Stimulated activated CD4-positive, alpha-beta T cell treated with anti-CD3 and anti-CD28 coated beads, Interleukin-1b, Interleukin-23, amount 100 ng/mL, for 24 hours (primary cell): ENCODE results near the gene MFAP1.
"Not testable (repeated sequence)": the region's sequence is repeated elsewhere in the genome, so short reads cannot be mapped to it uniquely, and the experiment has no call there.

Experiments
- DNase-seq, 4 experiments: peaks; one replicate each; pipeline ENCODE4 v3.0.0-alpha.2; 2020; ENCODE audit warnings: low read depth in 4 of 4, low spot score in 1 of 4

The MFAP1 gene

DNA sequence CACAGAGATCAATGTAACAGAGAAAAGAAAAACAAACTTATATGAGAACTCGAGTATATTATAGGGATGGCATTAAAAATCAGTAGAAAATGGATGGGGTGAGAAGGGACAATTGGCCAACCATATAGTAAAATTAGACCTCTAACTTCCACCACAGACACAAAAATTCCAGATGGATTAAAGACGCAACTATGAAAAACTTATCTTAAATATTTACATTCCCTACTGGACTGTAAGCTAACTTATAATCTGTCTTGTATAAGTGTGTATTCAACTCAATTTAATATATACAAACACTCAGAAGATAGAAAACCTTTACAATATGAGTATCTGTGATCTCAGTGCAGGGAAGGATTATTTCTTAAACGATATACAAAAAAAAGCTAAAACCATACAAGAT, 3.0 kb downstream of the MFAP1 start:
- DNase-seq, result no peak

DNA sequence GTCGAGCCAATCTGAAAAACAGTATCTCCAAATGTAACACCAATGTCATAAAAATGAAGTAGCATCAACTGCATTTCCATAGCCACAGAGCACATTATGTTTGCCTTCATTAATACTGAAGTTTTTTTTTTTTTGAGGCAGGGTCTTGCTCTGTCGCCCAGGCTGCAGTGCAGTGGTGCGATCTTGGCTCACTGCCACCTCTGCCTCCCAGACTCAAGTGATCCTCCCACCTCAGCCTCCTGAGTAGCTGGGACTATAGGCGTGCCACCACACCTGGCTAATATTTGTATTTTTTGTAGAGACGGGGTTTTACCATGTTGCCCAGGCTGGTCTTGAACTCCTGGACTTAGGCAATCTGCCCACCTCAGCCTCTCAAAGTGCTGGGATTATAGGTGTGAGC, 9.4 kb downstream of the MFAP1 start:
- DNase-seq, result not testable (repeated sequence)

DNA sequence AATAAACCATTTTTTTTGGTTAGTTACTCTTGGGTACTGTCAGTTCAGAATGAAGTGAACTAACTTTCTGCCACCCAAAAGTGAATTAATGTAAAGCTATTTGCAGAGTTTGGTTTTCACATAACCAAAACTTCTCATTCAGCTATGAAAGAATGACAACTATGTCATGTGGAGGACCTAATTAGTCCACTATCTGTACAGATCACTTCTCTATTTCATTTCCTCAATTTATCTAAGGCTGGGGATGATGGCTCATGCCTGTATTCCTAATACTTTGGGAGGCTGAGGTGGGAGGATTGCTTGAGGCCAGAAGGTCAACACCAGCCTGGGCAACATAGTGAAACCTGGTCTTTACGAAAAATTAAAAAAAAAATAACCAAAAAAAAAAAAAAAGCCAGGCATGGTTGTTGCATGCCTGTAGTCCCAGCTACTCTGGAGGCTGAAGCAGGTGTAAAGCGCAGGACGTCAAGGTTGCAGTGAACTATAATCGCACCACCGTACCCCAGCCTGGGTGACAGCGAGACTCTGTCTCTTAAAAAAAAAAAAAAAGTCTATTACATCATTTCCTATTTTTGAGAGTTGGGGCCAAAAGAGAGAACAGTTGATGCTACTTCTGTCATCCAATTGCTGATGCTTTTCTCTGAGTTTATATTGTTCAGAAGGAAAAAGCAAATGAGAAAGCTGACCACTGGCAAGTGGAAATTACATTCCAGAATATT, 15.4 kb downstream of the MFAP1 start:
- no peak for DNase-seq

DNA sequence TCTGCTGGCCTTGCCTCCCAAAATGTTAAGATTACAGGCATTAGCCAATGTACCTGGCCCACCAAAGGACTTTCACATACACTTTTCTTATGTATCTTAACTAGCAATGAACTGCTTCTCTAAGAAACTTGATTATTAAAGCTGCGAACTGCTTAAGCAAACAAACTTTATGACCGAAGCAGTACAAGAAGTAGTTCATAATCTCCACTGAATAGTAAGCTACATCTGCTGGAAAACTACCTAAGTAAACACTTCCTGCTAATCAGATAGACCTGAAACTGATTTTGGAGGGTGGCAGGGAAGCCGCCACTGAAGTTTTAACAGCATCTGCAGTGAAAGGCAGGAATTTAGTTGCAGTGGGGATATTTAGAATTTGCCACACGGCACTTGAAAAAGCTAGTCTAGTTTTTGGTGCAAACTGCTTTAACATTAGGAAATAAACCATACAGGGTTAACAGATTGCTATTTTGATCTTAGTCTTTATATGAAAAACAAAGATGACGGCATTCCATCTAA, 16.0 kb downstream of the MFAP1 start:
- no peak for DNase-seq

DNA sequence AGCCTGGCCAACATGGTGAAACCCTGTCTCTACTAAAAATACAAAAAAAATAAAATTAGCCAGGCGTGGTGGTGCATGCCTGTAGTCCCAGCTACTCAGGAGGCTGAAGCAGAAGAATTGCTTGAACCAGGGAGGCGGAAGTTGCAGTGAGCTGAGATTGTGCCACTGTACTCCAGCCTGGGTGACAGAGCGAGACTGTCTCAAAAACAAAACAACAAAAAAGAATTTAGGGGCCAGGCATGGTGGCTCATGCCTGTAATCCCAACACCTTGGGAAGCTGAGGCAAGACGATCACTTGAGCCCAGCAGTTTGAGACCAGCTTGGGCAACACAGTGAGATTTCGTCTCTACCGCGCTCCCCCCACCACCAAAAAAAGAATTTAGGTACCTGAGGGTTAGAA, 21.8 kb downstream of the MFAP1 start:
- not testable (repeated sequence) for DNase-seq

DNA sequence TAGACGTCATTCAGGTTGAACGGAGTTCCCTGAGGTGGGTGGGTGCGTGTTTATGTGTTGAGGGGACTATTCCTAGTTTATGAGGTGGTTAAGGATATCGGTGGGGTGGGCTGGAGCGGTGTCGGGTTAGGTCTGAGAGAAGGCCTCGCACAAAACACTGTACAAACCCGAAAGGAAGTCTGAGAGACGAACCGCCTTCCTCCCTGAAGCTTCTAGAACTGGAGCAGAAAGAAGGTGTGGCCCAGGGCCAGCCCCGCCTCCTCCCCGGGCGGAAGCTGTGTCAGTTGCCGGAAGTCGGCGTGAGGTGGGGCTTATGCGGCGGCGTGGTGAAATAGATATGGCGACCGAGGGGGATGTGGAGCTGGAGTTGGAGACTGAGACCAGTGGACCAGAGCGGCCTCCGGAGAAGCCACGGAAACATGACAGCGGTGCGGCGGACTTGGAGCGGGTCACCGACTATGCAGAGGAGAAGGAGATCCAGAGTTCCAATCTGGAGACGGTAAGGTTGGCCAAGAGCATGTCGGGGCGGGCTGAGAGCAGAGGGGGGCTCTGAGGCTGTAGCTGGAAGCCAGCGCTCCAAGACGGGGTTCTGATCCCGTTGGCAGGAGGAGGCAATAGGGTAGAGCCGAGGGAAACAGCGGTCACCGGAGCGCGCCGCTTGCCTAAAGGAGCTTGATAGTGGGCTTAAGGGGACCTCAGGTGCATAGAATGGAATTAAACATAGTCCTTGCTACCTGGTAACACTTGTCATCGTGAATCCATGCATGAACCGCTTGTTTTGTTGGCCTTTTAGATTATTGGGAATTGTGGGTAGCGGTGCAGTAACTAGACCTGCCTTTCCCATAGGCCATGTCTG, 24.0 kb downstream of the MFAP1 start, which contains the start of gene HYPK:
Gene HYPK, plus strand, starts transcription at position 314 of the 856 bp plus-strand sequence. Its CDS starts 24 bp downstream, at position 338.
- DNase-seq, result peak; percentile 77 to 89 (median 82)

DNA sequence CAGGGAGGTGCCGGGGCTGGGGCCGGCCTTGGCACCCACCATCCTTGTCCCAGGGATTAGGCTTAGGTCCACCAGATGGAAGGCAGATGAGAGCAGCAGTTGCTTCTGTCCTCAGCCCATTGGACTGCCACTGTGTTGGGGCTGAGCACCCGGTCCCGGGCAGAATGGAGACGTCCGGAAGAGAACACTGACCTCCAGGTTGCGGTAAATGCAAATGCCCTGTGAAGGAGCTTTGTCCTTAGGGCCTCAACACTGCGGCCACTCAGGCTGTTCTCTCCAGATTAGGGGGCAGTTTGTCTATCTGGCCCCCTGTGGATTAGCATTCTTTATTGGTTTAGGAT, 24.6 kb downstream of the MFAP1 start, which contains the start of gene SERINC4:
Gene SERINC4, minus strand, starts transcription at position 276 of the 341 bp plus-strand sequence. Its CDS starts 234 bp downstream, at position 42.
- no peak for DNase-seq

DNA sequence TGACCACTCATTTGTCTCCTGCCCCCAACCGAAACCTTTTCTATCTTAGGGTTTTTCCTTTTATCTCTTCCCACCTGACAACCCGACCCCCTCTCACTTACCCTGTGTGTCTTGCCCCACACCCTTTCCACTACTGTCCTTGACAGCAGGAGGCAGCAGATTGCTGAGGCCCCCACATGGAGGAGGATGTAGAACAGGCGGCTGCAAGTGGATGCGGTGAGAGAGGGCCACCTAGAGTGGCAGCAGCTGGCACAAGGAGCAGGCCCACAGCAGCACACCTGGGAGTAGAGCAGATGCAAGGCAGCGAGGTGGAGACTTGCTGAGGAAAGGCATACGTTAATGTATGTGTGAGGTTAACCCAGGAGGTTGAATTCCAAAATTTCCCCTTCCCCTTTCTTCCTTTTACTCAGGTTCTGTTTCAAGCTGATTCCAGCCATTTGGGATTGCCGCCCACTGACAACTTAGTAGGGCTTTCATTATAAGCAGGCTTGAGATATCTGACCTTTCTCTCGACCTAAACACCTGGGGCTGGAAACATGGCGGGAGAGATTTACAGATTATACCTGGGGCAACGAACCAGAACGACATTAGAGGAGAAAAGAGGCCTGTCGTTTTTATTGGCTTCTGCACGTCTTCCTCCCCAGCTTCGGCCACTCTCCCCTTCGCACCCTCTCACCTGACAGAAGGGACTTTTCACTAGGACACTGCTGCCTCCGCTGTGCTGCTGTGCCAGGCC, 25.1 kb downstream of the MFAP1 start:
- DNase-seq, result no peak

DNA sequence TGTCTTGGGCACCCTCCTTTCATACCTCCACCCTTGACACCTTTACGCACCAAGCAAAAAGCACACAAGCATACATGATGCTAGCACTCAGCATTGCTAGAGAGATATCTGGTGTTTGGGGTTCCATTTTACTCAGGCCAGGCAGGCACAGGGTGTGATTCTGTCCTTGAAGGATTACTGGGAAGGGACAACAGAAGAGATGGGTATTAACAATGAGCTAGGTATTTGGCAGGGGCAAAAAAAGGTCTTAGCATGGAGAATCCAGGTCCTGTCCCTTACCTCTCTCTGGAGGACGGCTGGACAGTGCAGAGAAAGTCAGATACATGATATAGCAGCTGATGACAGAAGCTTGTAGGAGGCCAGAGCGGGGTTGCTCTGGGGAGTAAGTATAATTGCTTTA, 27.9 kb downstream of the MFAP1 start:
- DNase-seq, result no peak

DNA sequence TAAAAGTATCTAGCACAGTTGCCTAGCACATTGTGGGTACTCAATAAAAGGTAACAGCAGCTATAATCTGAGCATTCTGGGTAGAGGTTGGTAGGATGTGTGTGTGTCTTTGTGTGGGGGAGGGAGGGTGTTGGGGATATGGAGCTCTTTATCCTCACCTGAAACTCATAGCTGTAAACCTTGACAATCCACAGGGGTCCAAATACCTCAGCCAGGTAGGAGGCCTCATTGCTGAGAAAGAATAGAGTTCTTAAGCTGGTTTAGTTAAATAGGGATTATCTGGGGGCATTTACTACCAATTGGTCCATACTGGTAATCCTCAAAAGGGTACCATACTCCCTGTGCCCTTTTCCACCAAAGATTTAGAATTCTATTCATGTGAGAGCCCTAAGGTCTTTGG, 28.5 kb downstream of the MFAP1 start:
- DNase-seq, result no peak

DNA sequence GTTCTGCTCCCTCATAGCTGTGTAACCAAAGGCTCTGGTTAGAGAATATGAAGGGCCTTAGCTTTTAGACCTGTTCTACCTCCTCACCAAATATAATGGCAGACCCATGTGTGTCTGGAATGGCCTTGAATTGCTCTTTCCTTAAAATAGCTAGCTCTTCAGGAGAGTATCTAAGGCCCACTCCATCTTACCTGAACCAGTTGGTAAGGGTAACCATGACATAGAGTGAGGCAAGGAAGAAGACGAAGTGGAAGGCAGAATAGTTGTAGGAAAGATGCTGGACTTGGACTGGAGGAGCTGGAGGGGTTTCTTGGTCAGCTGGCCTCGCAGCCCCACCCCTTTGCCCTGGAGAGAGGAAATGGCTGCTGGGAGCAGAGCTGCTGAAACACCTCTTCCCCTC, 29.3 kb downstream of the MFAP1 start:
- DNase-seq, result no peak

DNA sequence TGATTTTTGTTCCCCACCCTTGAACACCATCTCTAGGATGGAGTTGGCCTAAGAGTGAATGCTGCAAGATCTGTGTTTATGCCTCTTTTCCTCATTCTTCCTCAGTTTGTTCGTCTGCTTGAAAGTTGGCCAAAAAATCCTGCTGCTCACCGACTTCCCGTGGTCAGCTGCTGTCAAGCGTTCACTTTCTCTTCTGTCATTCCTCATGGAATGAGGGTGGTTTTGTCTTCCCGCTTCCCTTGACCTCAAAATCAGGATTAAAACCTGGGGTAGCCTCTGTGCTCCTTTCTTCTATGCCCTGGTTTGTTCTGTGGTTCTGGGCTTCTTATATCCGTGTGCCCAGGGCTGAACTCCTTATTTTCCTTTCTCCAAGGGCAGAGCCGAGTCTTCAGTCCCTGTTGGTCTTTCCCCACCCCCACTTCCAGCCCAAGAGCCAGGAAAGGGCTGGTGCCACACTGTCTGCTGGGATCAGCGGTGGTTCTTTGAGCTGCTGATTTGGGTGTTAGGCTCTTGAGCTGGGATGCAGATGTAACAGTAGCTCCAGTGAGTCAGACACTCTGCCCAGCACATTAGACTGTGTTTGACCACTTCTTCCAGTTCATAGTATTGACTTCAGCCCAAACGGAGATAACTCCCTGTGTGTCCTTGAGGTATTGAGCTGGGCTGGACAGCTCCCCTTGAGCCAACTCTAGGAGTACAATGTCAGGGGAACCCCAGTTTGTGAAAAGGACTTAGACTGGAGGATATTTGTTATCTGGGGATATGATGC, 30.0 kb downstream of the MFAP1 start:
- DNase-seq, result no peak

DNA sequence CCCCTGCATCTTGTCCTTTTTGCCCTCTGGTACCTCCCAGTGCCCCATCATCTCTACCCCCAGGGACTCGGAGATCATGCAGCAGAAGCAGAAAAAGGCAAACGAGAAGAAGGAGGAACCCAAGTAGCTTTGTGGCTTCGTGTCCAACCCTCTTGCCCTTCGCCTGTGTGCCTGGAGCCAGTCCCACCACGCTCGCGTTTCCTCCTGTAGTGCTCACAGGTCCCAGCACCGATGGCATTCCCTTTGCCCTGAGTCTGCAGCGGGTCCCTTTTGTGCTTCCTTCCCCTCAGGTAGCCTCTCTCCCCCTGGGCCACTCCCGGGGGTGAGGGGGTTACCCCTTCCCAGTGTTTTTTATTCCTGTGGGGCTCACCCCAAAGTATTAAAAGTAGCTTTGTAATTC, 30.8 kb downstream of the MFAP1 start:
- DNase-seq, result no peak

DNA sequence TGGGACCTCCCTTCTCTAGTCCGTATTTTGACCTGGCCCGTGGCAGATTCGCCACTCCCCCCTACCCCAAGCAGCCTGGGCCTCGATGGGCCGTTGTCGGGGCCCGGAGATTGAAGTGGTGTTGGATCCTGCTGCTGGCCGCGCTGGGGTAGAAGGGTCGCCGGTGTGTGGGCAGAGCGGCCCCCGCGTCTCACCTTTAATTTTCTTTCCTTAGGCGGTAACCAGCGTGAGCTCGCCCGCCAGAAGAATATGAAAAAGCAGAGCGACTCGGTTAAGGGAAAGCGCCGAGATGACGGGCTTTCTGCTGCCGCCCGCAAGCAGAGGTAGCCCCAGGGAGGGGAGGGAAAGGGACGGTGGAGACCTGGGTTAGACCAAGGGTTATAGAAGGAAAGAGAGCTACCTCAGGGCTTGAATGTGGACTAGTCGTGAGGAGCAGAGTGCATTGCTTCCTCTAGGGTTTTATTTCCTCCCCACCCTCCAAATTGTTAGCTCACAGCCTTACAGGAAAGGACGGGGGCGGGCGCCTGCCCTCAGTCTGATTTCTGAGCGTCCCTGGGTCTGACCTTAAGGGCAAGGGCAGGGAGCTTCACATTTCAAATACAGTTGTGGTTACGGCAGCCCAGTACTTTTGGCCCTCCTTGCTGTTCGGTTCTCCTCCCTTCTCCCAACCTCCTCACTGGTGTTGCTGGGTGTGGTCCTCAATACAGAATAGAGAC, 31.6 kb downstream of the MFAP1 start:
- DNase-seq, result no peak

DNA sequence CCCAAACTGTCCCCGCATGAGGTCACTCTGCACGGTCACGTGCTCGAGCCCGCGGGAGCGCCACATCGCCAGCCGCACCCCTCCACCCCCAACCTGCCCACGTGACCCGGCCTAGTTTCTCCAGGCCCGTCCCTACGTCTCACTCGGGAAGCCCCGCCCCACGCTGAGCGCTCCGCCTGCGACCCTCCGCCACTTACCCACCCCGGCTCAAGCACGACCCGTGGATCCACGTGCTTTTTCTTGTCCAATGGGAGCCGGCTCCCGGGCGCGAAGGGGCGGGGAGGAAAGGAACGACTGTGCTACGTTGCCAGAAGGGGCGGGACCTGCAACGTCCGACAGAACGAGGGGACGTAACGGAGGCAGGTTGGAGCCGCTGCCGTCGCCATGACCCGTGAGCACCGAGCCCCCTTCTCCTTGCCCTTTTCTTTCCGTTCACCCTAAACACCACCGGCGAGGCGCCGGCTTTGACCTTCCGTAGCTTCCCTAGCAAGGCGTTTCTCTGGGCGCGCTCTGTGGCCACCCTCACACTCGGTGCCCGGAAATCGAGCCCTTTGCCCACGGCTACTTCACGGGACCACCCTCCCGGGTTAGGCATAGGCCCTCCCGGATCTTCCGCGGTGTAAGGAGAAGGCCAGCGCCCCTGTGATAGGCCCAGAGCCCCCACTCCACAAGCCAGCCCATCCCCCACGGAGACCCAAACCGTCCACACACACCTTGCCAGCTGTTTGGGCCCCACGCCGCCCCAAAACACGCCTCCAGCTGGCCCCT, 32.3 kb downstream of the MFAP1 start, which contains the start of gene SERF2:
Gene SERF2, plus strand, starts transcription at position 328 of the 768 bp plus-strand sequence. Its CDS starts 57 bp downstream, at position 385.
- DNase-seq, result peak; percentile 97 to 100 (median 99)

DNA sequence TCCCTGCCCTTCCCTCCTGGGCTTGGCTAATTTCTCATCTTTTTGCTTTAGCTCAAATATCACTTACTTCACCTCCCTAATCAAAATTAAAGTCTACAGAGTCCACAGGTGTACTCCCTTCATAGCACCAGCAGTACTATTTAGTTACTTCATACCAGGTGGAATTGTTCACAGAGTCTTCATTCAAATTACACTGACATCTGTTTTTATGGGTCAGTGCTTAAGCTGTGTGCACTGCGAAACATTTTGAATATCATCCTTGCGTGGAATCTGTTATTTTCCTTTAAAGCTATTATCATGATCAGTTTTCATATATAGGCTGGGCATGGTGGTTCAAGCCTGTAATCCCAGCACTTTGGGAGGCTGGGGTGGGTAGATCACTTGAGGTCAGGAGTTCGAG, 35.1 kb downstream of the MFAP1 start:
- DNase-seq, result no peak

DNA sequence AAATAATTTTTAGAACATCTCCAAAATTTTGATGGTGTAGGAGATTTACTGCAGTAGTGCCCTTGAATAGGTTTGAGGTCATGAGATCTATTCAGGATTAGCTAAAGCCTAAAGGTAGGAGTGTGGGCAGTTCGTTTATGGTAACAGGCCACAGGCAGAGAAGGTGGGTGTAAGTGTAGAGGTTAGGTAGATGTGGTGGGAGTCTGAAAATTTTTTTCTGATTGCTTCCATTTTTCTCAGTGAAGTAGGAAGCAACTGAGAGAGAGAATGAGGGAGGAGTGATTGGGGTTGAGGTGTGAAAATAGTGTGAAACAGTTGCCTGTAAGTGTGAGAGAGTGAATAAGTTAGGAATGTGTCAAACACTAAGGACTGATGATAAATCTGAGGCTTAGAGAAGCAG, 45.5 kb downstream of the MFAP1 start:
- DNase-seq, result no peak

DNA sequence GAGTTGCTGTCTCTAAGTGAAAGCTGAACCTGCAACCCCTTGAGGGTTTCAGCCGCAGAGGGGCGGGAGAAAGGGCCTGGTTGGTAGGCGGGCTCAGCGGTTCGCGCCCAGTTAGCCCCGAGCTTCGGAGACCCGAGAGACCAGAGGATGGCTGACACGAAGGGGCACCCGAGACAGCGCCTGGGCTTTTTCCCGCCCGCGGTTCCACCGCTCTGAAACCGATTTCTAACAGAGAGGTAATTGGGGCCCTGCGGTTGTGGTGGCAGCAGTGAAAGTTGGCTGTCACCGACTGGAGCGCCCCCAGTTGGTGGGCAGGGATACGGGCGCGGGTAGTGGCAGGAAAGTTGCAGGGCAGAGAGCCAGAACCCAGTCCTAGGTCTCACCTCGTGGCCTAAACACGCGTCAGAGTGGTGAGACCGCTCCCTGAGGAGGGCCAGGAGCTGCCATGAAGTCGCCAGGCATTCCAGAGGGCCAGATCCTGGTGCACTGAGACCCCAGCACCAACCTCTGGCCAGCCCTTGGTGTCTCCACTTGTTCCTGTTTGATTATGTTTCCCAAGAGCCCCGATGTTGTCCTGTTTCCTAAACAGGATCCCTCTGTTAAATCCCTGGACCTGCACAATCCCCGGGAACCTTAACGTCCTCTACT, 47.1 kb downstream of the MFAP1 start:
- peak; percentile 58 to 82 (median 69) for DNase-seq
